ENCODE data around the gene ZNF227. TPM values are rescaled to one million over a fixed set of nuclear protein-coding genes. Genes with fewer than 3 reads are reported as not detected.
A peak's percentile ranks its signal among the peaks of the same experiment; 100 is the strongest.

Gene ZNF227
- polyA plus RNA-seq, 1 donor (not counting 4 experiments of a cell fraction or from before 2014, with no cell fraction given): 7.7 TPM

DNA sequence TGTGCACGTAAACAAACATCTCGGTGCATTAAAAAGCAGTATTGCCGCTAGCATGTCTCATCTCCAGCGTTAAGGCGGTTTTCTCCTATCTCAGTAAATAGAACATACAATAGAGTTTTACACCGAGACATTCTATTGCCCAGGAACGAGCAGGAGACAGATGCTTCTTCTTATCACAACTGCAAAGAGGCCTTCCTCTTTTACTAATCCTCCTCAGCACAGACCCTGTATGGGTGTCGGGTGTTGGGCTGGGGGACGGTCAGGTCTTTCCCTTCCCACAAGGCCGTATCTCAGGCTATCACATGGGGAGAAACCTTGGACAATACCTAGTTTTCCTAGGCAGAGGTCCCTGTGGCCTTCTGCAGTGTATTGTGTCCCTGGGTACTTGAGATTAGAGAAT lies 68.6 kb downstream of the ZNF227 start:
- H4K20me1 ChIP-seq (ENCODE audit: control insufficient read depth, extremely low read depth, insufficient read depth, low read length): no peaks in the 10 kb centered on the region
- TF ChIP-seq EZH2 (IDR thresholded peaks at IDR 0.05; ENCODE audit: low read length): no peak
- no peaks in the 10 kb centered on the region for H3K79me2 ChIP-seq (ENCODE audit: control insufficient read depth, insufficient read depth, low read length)
- no peaks in the 10 kb centered on the region for H3K9me3 ChIP-seq (ENCODE audit: control insufficient read depth, low read depth, low read length)
- H2AFZ ChIP-seq (ENCODE audit: control insufficient read depth, low read length): no peak overlapping the region
- dilution Hi-C loops (cut with MboI; ENCODE audit: extremely low pct_ligation_motif_present, low sequenced_read_pairs): no loop called here
- H3K9ac ChIP-seq (ENCODE audit: control insufficient read depth, extremely low read depth, insufficient read depth, low read length): no peak overlapping the region
- H3K27me3 ChIP-seq (ENCODE audit: control insufficient read depth, extremely low read depth, insufficient read depth, low read length): no peaks in the 10 kb centered on the region
- no peak overlapping the region for H3K4me2 ChIP-seq (ENCODE audit: control insufficient read depth, extremely low read depth, insufficient read depth, low read depth, low read length)
- H3K4me3 ChIP-seq (ENCODE audit: control insufficient read depth in 2 of 3, extremely low read depth in 1 of 3, insufficient read depth in 2 of 3, low read depth in 1 of 3, low read length in 3 of 3): no peak overlapping the region
- no peak for DNase-seq (ENCODE audit: low read depth, low spot score)
- H3K36me3 ChIP-seq (ENCODE audit: control insufficient read depth in 2 of 2, extremely low read depth in 1 of 2, insufficient read depth in 2 of 2, low read length in 2 of 2): peaks cover 0 to 1% of the 10 kb centered on the region in 2 experiments
- peak overlapping the region; percentile 25 for H3K27ac ChIP-seq (ENCODE audit: control insufficient read depth, insufficient read depth, low read length)
- no peak for FAIRE-seq
- peaks cover 40% of the 10 kb centered on the region for H3K4me1 ChIP-seq (ENCODE audit: control insufficient read depth, extremely low read depth, insufficient read depth, low read length)
- no peaks in the 10 kb centered on the region for H3K9me1 ChIP-seq (ENCODE audit: control insufficient read depth, extremely low read depth, insufficient read depth, low read length)

DNA sequence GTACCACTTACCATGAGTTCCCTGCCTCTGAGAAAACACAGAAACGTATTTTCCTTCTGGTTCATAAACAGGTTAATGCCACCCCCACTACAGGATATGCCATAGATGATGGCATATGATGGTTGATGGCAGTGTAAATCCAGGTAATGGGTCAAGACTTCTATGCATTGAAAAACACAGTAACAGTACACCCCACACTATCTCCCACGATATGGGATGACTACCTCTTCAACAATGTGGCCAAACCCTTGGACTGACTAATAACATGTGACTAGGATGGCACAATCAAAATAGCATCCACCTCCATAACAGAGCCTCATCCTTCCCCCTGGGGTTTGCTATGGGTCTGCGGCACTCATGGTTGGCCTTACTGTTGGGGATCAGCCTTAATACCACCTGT lies 70.5 kb downstream of the ZNF227 start:
- FAIRE-seq: peak; percentile 79

More for the DNA sequence above, 70.5 kb downstream of the ZNF227 start:
- no peak overlapping the region for H3K9ac ChIP-seq (ENCODE audit: control insufficient read depth, extremely low read depth, insufficient read depth, low read length)
- H3K4me1 ChIP-seq (ENCODE audit: control insufficient read depth, extremely low read depth, insufficient read depth, low read length): peaks cover 30% of the 10 kb centered on the region
- peaks cover 3 to 4% of the 10 kb centered on the region in 2 experiments for H3K36me3 ChIP-seq (ENCODE audit: control insufficient read depth in 2 of 2, extremely low read depth in 1 of 2, insufficient read depth in 2 of 2, low read length in 2 of 2)
- H3K27me3 ChIP-seq (ENCODE audit: control insufficient read depth, extremely low read depth, insufficient read depth, low read length): no peaks in the 10 kb centered on the region
- H4K20me1 ChIP-seq (ENCODE audit: control insufficient read depth, extremely low read depth, insufficient read depth, low read length): no peaks in the 10 kb centered on the region
- no peaks in the 10 kb centered on the region for H3K9me3 ChIP-seq (ENCODE audit: control insufficient read depth, low read depth, low read length)
- H3K4me2 ChIP-seq (ENCODE audit: control insufficient read depth, extremely low read depth, insufficient read depth, low read depth, low read length): no peak overlapping the region
- H3K27ac ChIP-seq (ENCODE audit: control insufficient read depth, insufficient read depth, low read length): peak overlapping the region; percentile 55
- no peaks in the 10 kb centered on the region for H3K79me2 ChIP-seq (ENCODE audit: control insufficient read depth, insufficient read depth, low read length)
- no peak for DNase-seq (ENCODE audit: low read depth, low spot score)
- dilution Hi-C loops (cut with MboI; ENCODE audit: extremely low pct_ligation_motif_present, low sequenced_read_pairs): no loop called here
- H2AFZ ChIP-seq (ENCODE audit: control insufficient read depth, low read length): no peak overlapping the region
- H3K4me3 ChIP-seq (ENCODE audit: control insufficient read depth in 2 of 3, extremely low read depth in 1 of 3, insufficient read depth in 2 of 3, low read depth in 1 of 3, low read length in 3 of 3): no peak overlapping the region
- TF ChIP-seq, protein P1, sequence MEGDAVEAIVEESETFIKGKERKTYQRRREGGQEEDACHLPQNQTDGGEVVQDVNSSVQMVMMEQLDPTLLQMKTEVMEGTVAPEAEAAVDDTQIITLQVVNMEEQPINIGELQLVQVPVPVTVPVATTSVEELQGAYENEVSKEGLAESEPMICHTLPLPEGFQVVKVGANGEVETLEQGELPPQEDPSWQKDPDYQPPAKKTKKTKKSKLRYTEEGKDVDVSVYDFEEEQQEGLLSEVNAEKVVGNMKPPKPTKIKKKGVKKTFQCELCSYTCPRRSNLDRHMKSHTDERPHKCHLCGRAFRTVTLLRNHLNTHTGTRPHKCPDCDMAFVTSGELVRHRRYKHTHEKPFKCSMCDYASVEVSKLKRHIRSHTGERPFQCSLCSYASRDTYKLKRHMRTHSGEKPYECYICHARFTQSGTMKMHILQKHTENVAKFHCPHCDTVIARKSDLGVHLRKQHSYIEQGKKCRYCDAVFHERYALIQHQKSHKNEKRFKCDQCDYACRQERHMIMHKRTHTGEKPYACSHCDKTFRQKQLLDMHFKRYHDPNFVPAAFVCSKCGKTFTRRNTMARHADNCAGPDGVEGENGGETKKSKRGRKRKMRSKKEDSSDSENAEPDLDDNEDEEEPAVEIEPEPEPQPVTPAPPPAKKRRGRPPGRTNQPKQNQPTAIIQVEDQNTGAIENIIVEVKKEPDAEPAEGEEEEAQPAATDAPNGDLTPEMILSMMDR (optimal IDR thresholded peaks at IDR 0.05 in 1 of 3, IDR thresholded peaks at IDR 0.05 in 1 of 3, conservative IDR thresholded peaks at IDR 0.05 in 1 of 3; ENCODE audit: extremely low read depth in 1 of 3, insufficient read depth in 2 of 3, low read length in 3 of 3): no peak
- TF ChIP-seq EZH2 (IDR thresholded peaks at IDR 0.05; ENCODE audit: low read length): no peak
- H3K9me1 ChIP-seq (ENCODE audit: control insufficient read depth, extremely low read depth, insufficient read depth, low read length): no peaks in the 10 kb centered on the region

All from keratinocyte (primary cell).